PC-9 (cell line): ENCODE data around the gene TMEM97. TPM values are rescaled to one million over a fixed set of nuclear protein-coding genes. Genes with fewer than 3 reads are reported as not detected.

Experiments
- BruUV-seq: library from RNA; stranded (reverse); fragments of 400-500 nt; replicated peaks from 2 replicates; lab custom pipeline; 2021; lab: Mats Ljungman, UMichigan
- CTCF ChIA-PET: fragments of 300-600 bp; sonication (Branson Sonifier 250); formaldehyde crosslinking; loops from one replicate; lab custom pipeline; 2022; ENCODE audit warnings: antibody characterized with exemption; lab: Charles Lee
- POLR2A ChIA-PET: fragments of 300-600 bp; sonication (Branson Sonifier 250); formaldehyde crosslinking; loops from one replicate; lab custom pipeline; 2022; ENCODE audit warnings: antibody characterized with exemption; ENCODE audit not compliant: unreplicated experiment; lab: Charles Lee
- DNase-seq, 2 experiments: peaks; one replicate each; pipeline versions ENCODE4 v3.0.0 to v3.0.0-alpha.2; 2015 to 2022; ENCODE audit warnings: mixed read lengths in 1 of 2
- H2AFZ ChIP-seq: fragments of 200-600 bp; sonication (generic); 2 replicates; pipeline ENCODE4 v1.8.1; 2017; ENCODE audit warnings: antibody characterized with exemption
- H3F3A ChIP-seq: fragments of 200-600 bp; sonication (generic); 2 replicates; pipeline ENCODE4 v1.8.1; 2017; ENCODE audit warnings: antibody characterized with exemption, mild to moderate bottlenecking, low read depth; ENCODE audit not compliant: insufficient read depth
- H3K27ac ChIP-seq: fragments of 200-600 bp; sonication (generic); 2 replicates; pipeline ENCODE4 v1.6.1; 2016; ENCODE audit warnings: mixed run types
- H3K27me3 ChIP-seq: fragments of 200-600 bp; sonication (generic); 2 replicates; pipeline ENCODE4 v1.6.1; 2016; ENCODE audit warnings: low read depth, mixed run types; ENCODE audit not compliant: insufficient read depth
- H3K36me3 ChIP-seq: fragments of 200-600 bp; sonication (generic); 2 replicates; pipeline ENCODE4 v1.6.1; 2016; ENCODE audit warnings: low read depth, mixed run types
- H3K4me1 ChIP-seq: fragments of 200-600 bp; sonication (generic); replicated peaks from 2 replicates; pipeline ENCODE4 v1.6.1; 2016; ENCODE audit warnings: mixed run types; ENCODE audit not compliant: insufficient read depth
- H3K4me2 ChIP-seq: fragments of 200-600 bp; sonication (generic); 2 replicates; pipeline ENCODE4 v1.6.1; 2017; ENCODE audit warnings: mixed run types
- H3K4me3 ChIP-seq: fragments of 200-600 bp; sonication (generic); 2 replicates; pipeline ENCODE4 v1.6.1; 2016; ENCODE audit warnings: mixed run types
- H3K79me2 ChIP-seq: fragments of 200-600 bp; sonication (generic); 2 replicates; pipeline ENCODE4 v1.6.1; 2017; ENCODE audit warnings: low read depth, mixed run types
- H3K9me2 ChIP-seq: fragments of 200-600 bp; sonication (generic); 2 replicates; pipeline ENCODE4 v1.8.1; 2017; ENCODE audit warnings: mild to moderate bottlenecking; ENCODE audit not compliant: insufficient read depth
- H3K9me3 ChIP-seq: fragments of 200-600 bp; sonication (generic); 2 replicates; pipeline ENCODE4 v1.8.1; 2016; ENCODE audit warnings: low read depth; ENCODE audit not compliant: insufficient read depth
- H4K20me1 ChIP-seq: fragments of 200-600 bp; sonication (generic); 2 replicates; pipeline ENCODE4 v1.8.1; 2017; ENCODE audit not compliant: insufficient read depth
- CTCF ChIP-seq: fragments of 200-600 bp; sonication (generic); conservative IDR thresholded peaks from 2 replicates; pipeline ENCODE4 v1.6.1; 2017; ENCODE audit warnings: mixed run types, antibody characterized with exemption, mild to moderate bottlenecking, moderate library complexity
- EZH2 ChIP-seq: fragments of 200-600 bp; sonication (generic); IDR thresholded peaks from 2 replicates; pipeline ENCODE4 v1.8.0; 2017; ENCODE audit warnings: antibody characterized with exemption, low read depth
- intact Hi-C: fragments of 100-400 bp; cut with micrococcal nuclease; formaldehyde crosslinking; loops from one replicate; pipeline ENCODE4 v1.10.0; 2022; ENCODE audit not compliant: unreplicated experiment
- total RNA-seq: library from RNA; stranded (reverse); gene quantifications from 2 replicates; pipeline ENCODE4 v1.2.3, GENCODE V29; 2021

The TMEM97 gene
- total RNA-seq, 1 experiment from 2014 or later = 46.4 TPM

GRCh38 chr17:28295677-28296578 is 23.1 kb upstream of the TMEM97 start:
- Histone ChIP-seq H3K4me2 (0 out of 2 replicates have a peak overlapping the region, but pooled peaks have one; percentile 9), H3K4me1 (peaks cover 9% of the 10 kb centered on the region), H3K36me3 (no peaks in the 10 kb centered on the region), H3K9me2 (no peaks in the 10 kb centered on the region), H2AFZ (no peak overlapping the region), H3K79me2 (no peaks in the 10 kb centered on the region), H3K9me3 (no peaks in the 10 kb centered on the region), H3K27ac (no peak overlapping the region), H3K27me3 (no peaks in the 10 kb centered on the region), H3F3A (no peaks in the 10 kb centered on the region; the same call in 1 of the 2 replicates), H3K4me3 (no peak overlapping the region), H4K20me1 (no peaks in the 10 kb centered on the region)
- no TSS peak for BruUV-seq
- DNase-seq = no peak
- ChIA-PET CTCF (interaction anchor here (0.5 to 0.6 kb wide), 2 partner anchors 14 to 883 kb away, joined by 4 to 5 read pairs; no protein-coding TSS in a partner anchor), POLR2A (interaction anchor here (0.7 kb wide), 1 partner anchor 30 kb away, joined by 8 read pairs; no protein-coding TSS in a partner anchor)
- intact Hi-C loops = no loop called here
- TF ChIP-seq EZH2 = no peak
- TF ChIP-seq CTCF = no peak

- no peak overlapping the region for H3K27ac ChIP-seq
- no peaks in the 10 kb centered on the region for H3K79me2 ChIP-seq
- intact Hi-C loops = no loop called here
- H3K4me1 ChIP-seq = peaks cover 9% of the 10 kb centered on the region
- ChIA-PET CTCF (interaction anchor here (0.6 kb wide), 1 partner anchor 19 kb away, joined by 3 read pairs; no protein-coding TSS in a partner anchor), POLR2A (no interaction called here)
- TF ChIP-seq EZH2 (no peak), CTCF (no peak)
- H3K4me2 ChIP-seq = no peak overlapping the region
- H3F3A ChIP-seq = no peaks in the 10 kb centered on the region; the same call in 1 of the 2 replicates
- H3K9me3 ChIP-seq = no peaks in the 10 kb centered on the region
- BruUV-seq = no TSS peak
- H3K4me3 ChIP-seq = no peak overlapping the region
- H3K36me3 ChIP-seq = no peaks in the 10 kb centered on the region
- no peak overlapping the region for H2AFZ ChIP-seq
- DNase-seq = no peak
- no peaks in the 10 kb centered on the region for H3K9me2 ChIP-seq
- no peaks in the 10 kb centered on the region for H4K20me1 ChIP-seq
- H3K27me3 ChIP-seq = no peaks in the 10 kb centered on the region
Observed at GRCh38 chr17:28298449-28298848, 20.6 kb upstream of the TMEM97 start.

GRCh38 chr17:28306954-28307401 is 12.0 kb upstream of the TMEM97 start:
- Histone ChIP-seq H3K27ac (no peak overlapping the region), H4K20me1 (no peaks in the 10 kb centered on the region), H3K9me3 (no peaks in the 10 kb centered on the region), H3K79me2 (no peaks in the 10 kb centered on the region), H3K36me3 (no peaks in the 10 kb centered on the region), H3F3A (no peaks in the 10 kb centered on the region), H3K4me2 (no peak overlapping the region), H3K27me3 (no peaks in the 10 kb centered on the region), H3K4me3 (no peak overlapping the region), H3K9me2 (no peaks in the 10 kb centered on the region), H2AFZ (no peak overlapping the region), H3K4me1 (no peaks in the 10 kb centered on the region)
- no TSS peak for BruUV-seq
- ChIA-PET CTCF (no interaction called here), POLR2A (no interaction called here)
- TF ChIP-seq EZH2 (no peak), CTCF (no peak)
- intact Hi-C loops = no loop called here
- DNase-seq = no peak
